ENCODE data around the gene BICRA. TPM values are rescaled to one million over a fixed set of nuclear protein-coding genes. Genes with fewer than 3 reads are reported as not detected.

BICRA gene
- total RNA-seq, 1 experiment from 2014 or later = 34.3 TPM

- no peak overlapping the region for H3K4me3 ChIP-seq (ENCODE audit: low read depth, low read length)
- no peak overlapping the region for H3K4me3 Mint-ChIP-seq (ENCODE audit: unreplicated experiment)
- DNase-seq = no peak
- peaks cover 32% of the 10 kb centered on the region for H3K36me3 Mint-ChIP-seq (ENCODE audit: insufficient read depth, unreplicated experiment)
- no peaks in the 10 kb centered on the region for H3K9me3 Mint-ChIP-seq (ENCODE audit: unreplicated experiment)
- BruUV-seq (replicated peaks) = no TSS peak
- POLR2A ChIA-PET = no interaction called here
- H3K27me3 ChIP-seq (replicated peaks; ENCODE audit: control insufficient read depth, insufficient read depth, low read length) = no peaks in the 10 kb centered on the region
- H3K4me1 ChIP-seq = peaks cover 17% of the 10 kb centered on the region
- CTCF ChIA-PET = no interaction called here
- no peaks in the 10 kb centered on the region for H3K9me3 ChIP-seq
- intact Hi-C loops (cut with micrococcal nuclease; ENCODE audit: unreplicated experiment) = loop anchor here (5.0 kb wide), 1 partner anchor 167 kb away; no protein-coding TSS in a partner anchor
- no peak overlapping the region for H3K27ac Mint-ChIP-seq (ENCODE audit: unreplicated experiment)
- no peak for TF ChIP-seq CTCF (IDR thresholded peaks at IDR 0.05; ENCODE audit: insufficient read depth in 1 of 2, low read depth in 1 of 2, low read length in 1 of 2, severe bottlenecking in 1 of 2, unreplicated experiment in 1 of 2)
- no peaks in the 10 kb centered on the region for H3K36me3 ChIP-seq (ENCODE audit: control insufficient read depth, insufficient read depth, low read length)
- peaks cover 21% of the 10 kb centered on the region for H3K4me1 Mint-ChIP-seq (ENCODE audit: low read depth, unreplicated experiment)
- no peaks in the 10 kb centered on the region for H3K27me3 Mint-ChIP-seq (ENCODE audit: insufficient read depth, unreplicated experiment)
These were observed 5.0 kb upstream of the BICRA start for GRCh38 chr19:47603706-47604565.

GRCh38 chr19:47607564-47608073 is 1.3 kb upstream of the BICRA start:
- ChIA-PET CTCF (no interaction called here), POLR2A (interaction anchor here (1.0 kb wide), 1 partner anchor 41 kb away, joined by 4 read pairs; no protein-coding TSS in a partner anchor)
- BruUV-seq (replicated peaks) = no TSS peak
- H3K9me3 Mint-ChIP-seq (ENCODE audit: unreplicated experiment) = no peaks in the 10 kb centered on the region
- TF ChIP-seq CTCF (IDR thresholded peaks at IDR 0.05; ENCODE audit: insufficient read depth in 1 of 2, low read depth in 1 of 2, low read length in 1 of 2, severe bottlenecking in 1 of 2, unreplicated experiment in 1 of 2) = no peak
- no peaks in the 10 kb centered on the region for H3K27me3 ChIP-seq (replicated peaks; ENCODE audit: control insufficient read depth, insufficient read depth, low read length)
- H3K4me3 ChIP-seq (ENCODE audit: low read depth, low read length) = peak overlapping the region; percentile 99
- peaks cover 13% of the 10 kb centered on the region for H3K4me1 Mint-ChIP-seq (ENCODE audit: low read depth, unreplicated experiment)
- intact Hi-C loops (cut with micrococcal nuclease; ENCODE audit: unreplicated experiment) = loop anchor here (1.0 to 2.0 kb wide), 4 partner anchors 7 to 93 kb away; partner anchors contain the start of gene NAPA
- peak overlapping the region; percentile 91 for H3K4me3 Mint-ChIP-seq (ENCODE audit: unreplicated experiment)
- no peak for DNase-seq
- peak overlapping the region; percentile 91 for H3K27ac Mint-ChIP-seq (ENCODE audit: unreplicated experiment)
- peaks cover 31% of the 10 kb centered on the region for H3K36me3 Mint-ChIP-seq (ENCODE audit: insufficient read depth, unreplicated experiment)
- H3K9me3 ChIP-seq = no peaks in the 10 kb centered on the region
- H3K4me1 ChIP-seq = peaks cover 20% of the 10 kb centered on the region
- H3K36me3 ChIP-seq (ENCODE audit: control insufficient read depth, insufficient read depth, low read length) = peaks cover 1% of the 10 kb centered on the region; the same call in 1 of the 2 replicates
- no peaks in the 10 kb centered on the region for H3K27me3 Mint-ChIP-seq (ENCODE audit: insufficient read depth, unreplicated experiment)

GRCh38 chr19:47608074-47608918 is 638 bp upstream of the BICRA start:
- Mint-ChIP-seq H3K4me1 (ENCODE audit: low read depth, unreplicated experiment) (peaks cover 11% of the 10 kb centered on the region), H3K9me3 (ENCODE audit: unreplicated experiment) (no peaks in the 10 kb centered on the region), H3K27ac (ENCODE audit: unreplicated experiment) (peak overlapping the region; percentile 91), H3K27me3 (ENCODE audit: insufficient read depth, unreplicated experiment) (no peaks in the 10 kb centered on the region), H3K4me3 (ENCODE audit: unreplicated experiment) (peak overlapping the region; percentile 91), H3K36me3 (ENCODE audit: insufficient read depth, unreplicated experiment) (peaks cover 31% of the 10 kb centered on the region)
- BruUV-seq (replicated peaks) = TSS peak; percentile 76
- Histone ChIP-seq H3K4me3 (ENCODE audit: low read depth, low read length) (peak overlapping the region; percentile 99), H3K27me3 (replicated peaks; ENCODE audit: control insufficient read depth, insufficient read depth, low read length) (no peaks in the 10 kb centered on the region), H3K36me3 (ENCODE audit: control insufficient read depth, insufficient read depth, low read length) (peaks cover 1% of the 10 kb centered on the region; the same call in 1 of the 2 replicates), H3K4me1 (peaks cover 27% of the 10 kb centered on the region), H3K9me3 (no peaks in the 10 kb centered on the region)
- DNase-seq = peak; percentile 94 to 99
- TF ChIP-seq CTCF (IDR thresholded peaks at IDR 0.05; ENCODE audit: insufficient read depth in 1 of 2, low read depth in 1 of 2, low read length in 1 of 2, severe bottlenecking in 1 of 2, unreplicated experiment in 1 of 2) = peak in 1 of 2 experiments; percentile 29
- ChIA-PET CTCF (interaction anchor here (0.5 to 0.9 kb wide), 4 partner anchors 16 to 67 kb away, joined by 3 read pairs; no protein-coding TSS in a partner anchor), POLR2A (interaction anchor here (0.6 to 1.0 kb wide), 3 partner anchors 8 to 1939 kb away, joined by 3 to 4 read pairs (median 3); no protein-coding TSS in a partner anchor)
- intact Hi-C loops (cut with micrococcal nuclease; ENCODE audit: unreplicated experiment) = loop anchor here (1.0 to 2.0 kb wide), 4 partner anchors 8 to 93 kb away; partner anchors contain the start of gene NAPA

Data from Caco-2 (cell line).